AG04450 (cell line): Measurements from ENCODE around the gene LYPD3. TPM values are rescaled to one million over a fixed set of nuclear protein-coding genes. Genes with fewer than 3 reads are reported as not detected.

ENCODE experiments used
- CTCF ChIA-PET: fragments of 300-600, 350-600 bp; formaldehyde crosslinking; extraction: SDS; loops from one replicate; lab custom pipeline; 2022; ENCODE audit warnings: antibody characterized with exemption, inconsistent platforms; lab: Charles Lee
- POLR2A ChIA-PET: fragments of 350-600 bp; formaldehyde crosslinking; extraction: SDS; loops from one replicate; lab custom pipeline; 2021; ENCODE audit warnings: antibody characterized with exemption, inconsistent platforms; lab: Yijun Ruan, JAX
- DNase-seq: peaks from one replicate; pipeline ENCODE4 v3.0.0-alpha.2; 2011; ENCODE audit warnings: low read depth, low spot score
- H3K27ac ChIP-seq: one replicate; pipeline ENCODE4 v1.5.1; 2012; ENCODE audit warnings: low read depth, low read length, control low read depth
- H3K27me3 ChIP-seq: one replicate; pipeline ENCODE4 v1.6.0; 2012; ENCODE audit warnings: low read length; ENCODE audit not compliant: control insufficient read depth, insufficient read depth
- H3K4me3 ChIP-seq: 2 replicates; pipeline ENCODE4 v1.5.1; 2011; ENCODE audit warnings: mild to moderate bottlenecking, low read depth, low read length, control low read depth
- H3K9me3 ChIP-seq: 2 replicates; pipeline ENCODE4 v1.5.1; 2012; ENCODE audit warnings: low read length; ENCODE audit not compliant: control insufficient read depth, insufficient read depth
- CTCF ChIP-seq: IDR thresholded peaks from 2 replicates; pipeline ENCODE4 v1.5.1; 2011; ENCODE audit warnings: low read depth, low read length, control low read depth, inconsistent platforms
- polyA plus RNA-seq: library from polyadenylated mRNA; depleted of rRNA; stranded (reverse); fragments of >200 nt; gene quantifications from 2 replicates; pipeline ENCODE4 v1.2.3, GENCODE V29; 2011

The LYPD3 gene
- polyA plus RNA-seq, 1 experiment = 0.60 TPM

DNA sequence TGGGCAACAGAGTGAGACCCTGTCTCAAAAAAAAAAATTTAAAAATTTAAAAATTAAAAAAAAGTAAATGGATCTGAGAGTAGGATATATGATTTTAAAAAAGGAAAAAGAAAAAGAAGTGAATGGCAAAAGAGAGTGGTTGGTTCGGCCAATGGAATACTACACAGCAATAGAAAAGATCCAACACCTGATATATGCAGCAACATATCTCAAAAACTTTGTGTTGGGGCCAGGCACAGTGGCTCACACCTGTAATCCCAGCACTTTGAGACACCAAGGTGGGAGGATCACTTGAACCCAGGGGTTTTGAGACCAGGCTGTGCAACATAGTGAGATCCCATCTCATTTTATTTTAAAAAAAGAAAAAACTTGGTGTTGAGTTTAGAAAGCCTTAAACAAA is 1.4 kb upstream of the LYPD3 start:
- CTCF ChIA-PET = interaction anchor here (0.9 to 1.1 kb wide), 2 partner anchors 20 to 88 kb away, joined by 3 to 4 read pairs; no protein-coding TSS in a partner anchor
- POLR2A ChIA-PET = no interaction called here
- TF ChIP-seq CTCF = no peak

DNA sequence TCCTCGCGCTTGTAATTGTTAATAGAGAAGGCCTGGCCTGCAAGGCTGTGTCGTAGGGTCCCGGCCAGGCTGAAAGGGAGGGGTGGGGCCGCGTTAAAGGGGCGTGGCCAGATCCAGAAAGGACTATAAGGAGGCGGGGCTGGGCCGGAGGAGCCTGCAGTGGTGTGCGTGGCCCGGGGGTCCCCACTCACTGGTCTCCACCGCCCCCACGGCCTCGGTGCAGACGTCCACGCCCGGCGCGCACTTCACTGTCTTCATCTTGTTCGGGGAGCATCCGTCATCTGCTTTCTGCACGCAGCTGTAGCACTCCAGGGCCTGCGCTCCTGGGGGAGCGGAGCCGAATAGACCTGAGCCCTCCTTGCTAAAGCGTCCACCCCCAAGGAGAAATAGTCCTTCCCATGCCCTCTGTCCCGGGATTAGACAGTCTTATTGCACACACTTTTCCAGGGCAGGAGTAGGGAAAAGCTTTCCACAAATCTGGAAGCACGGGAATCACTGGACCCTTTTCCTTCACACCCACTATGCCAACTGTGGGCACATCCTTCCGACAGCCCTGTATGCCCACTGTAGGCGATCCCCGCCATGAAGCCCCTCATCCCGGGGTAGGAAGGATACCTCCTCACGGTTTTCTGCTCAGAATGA is 1.2 kb downstream of the LYPD3 start:
- ChIA-PET CTCF (interaction anchor here (0.7 to 2.3 kb wide), 5 partner anchors 17 to 905 kb away, joined by 3 to 15 read pairs (median 8); partner anchors contain the start of gene PHLDB3), POLR2A (interaction anchor here (0.6 to 2.1 kb wide), 7 partner anchors 9 to 205 kb away, joined by 3 to 12 read pairs (median 3); partner anchors contain the start of gene PHLDB3)
- peak overlapping the region; percentile 79 for H3K4me3 ChIP-seq
- no peak for DNase-seq
- no peak for TF ChIP-seq CTCF
- peak overlapping the region; percentile 47 for H3K27ac ChIP-seq
- peaks cover 7% of the 10 kb centered on the region for H3K27me3 ChIP-seq
- H3K9me3 ChIP-seq = peaks cover 14% of the 10 kb centered on the region

More for the DNA sequence above, 1.4 kb upstream of the LYPD3 start:
- Histone ChIP-seq H3K4me3 (no peak overlapping the region), H3K27ac (no peak overlapping the region), H3K27me3 (peaks cover 4% of the 10 kb centered on the region), H3K9me3 (peaks cover 14% of the 10 kb centered on the region)
- no peak for DNase-seq

GRCh38 chr19:43463381-43464133 is 1.9 kb downstream of the LYPD3 start:
- ChIA-PET POLR2A (interaction anchor here (0.5 to 2.1 kb wide), 9 partner anchors 10 to 205 kb away, joined by 3 to 12 read pairs (median 3); partner anchors contain the start of gene PHLDB3), CTCF (interaction anchor here (0.7 to 2.3 kb wide), 8 partner anchors 15 to 867 kb away, joined by 3 to 15 read pairs (median 8); partner anchors contain the start of gene PHLDB3)
- Histone ChIP-seq H3K4me3 (peak overlapping the region; percentile 79), H3K27me3 (peaks cover 7% of the 10 kb centered on the region), H3K9me3 (peaks cover 14% of the 10 kb centered on the region), H3K27ac (peak overlapping the region; percentile 47)
- DNase-seq = peak; percentile 62
- TF ChIP-seq CTCF = no peak

DNA sequence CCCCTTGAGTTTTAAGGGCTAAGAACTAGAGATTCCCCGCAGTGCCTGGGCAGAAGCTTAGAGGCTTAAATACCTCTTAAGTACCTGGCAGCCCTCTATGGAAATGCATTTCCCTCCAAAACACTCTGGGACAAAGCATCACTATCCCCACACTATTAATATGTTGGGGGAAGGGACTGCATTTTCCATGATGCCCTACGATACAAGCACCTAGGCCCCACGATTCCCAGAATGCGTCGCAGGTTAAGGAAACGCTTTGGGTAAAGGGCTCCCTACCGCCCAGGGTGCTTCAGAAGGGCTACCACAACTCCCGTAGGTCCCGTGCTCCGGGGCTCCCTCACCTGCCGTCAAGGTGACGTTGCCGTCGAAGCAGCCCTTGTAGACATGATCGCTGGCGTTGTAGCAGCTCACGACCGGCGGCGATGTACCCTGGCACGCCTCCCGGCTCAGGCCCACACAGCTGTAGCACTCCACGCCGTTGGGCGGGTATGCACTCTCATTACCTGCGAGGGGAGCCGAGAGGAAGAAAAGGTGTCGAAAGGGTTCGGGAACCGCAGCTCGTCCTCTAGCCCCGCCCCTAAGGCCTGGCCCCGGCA is 2.5 kb downstream of the LYPD3 start:
- Histone ChIP-seq H3K27ac (no peak overlapping the region), H3K9me3 (peaks cover 14% of the 10 kb centered on the region), H3K27me3 (peaks cover 7% of the 10 kb centered on the region), H3K4me3 (peak overlapping the region; percentile 79)
- POLR2A ChIA-PET = interaction anchor here (0.5 to 2.1 kb wide), 8 partner anchors 11 to 206 kb away, joined by 3 to 12 read pairs (median 3); partner anchors contain the start of gene PHLDB3
- DNase-seq = no peak
- CTCF ChIA-PET = interaction anchor here (0.7 to 2.3 kb wide), 6 partner anchors 14 to 866 kb away, joined by 3 to 15 read pairs (median 6); partner anchors contain the start of gene PHLDB3
- TF ChIP-seq CTCF = no peak
